Smooth muscle cell (in vitro differentiated cells): ENCODE measurements around the gene RAC3. TPM values are rescaled to one million over a fixed set of nuclear protein-coding genes. Genes with fewer than 3 reads are reported as not detected.

ENCODE experiments used
- DNase-seq: peaks from one replicate; lab custom pipeline; 2025; ENCODE audit not compliant: unreplicated experiment; lab: John Stamatoyannopoulos, UW
- H2AFZ ChIP-seq: fragments of 200-600 bp; sonication (generic); 2 replicates; pipeline ENCODE4 v1.6.0; 2016; ENCODE audit warnings: antibody characterized with exemption, low read depth, mild to moderate bottlenecking
- H3F3A ChIP-seq: fragments of 200-600 bp; sonication (generic); 2 replicates; pipeline ENCODE4 v1.6.0; 2017; ENCODE audit warnings: antibody characterized with exemption, low read depth
- H3K27ac ChIP-seq: fragments of 200-600 bp; sonication (generic); 2 replicates; pipeline ENCODE4 v1.5.1; 2016; ENCODE audit warnings: low read depth, mild to moderate bottlenecking
- H3K27me3 ChIP-seq: fragments of 200-600 bp; sonication (generic); 2 replicates; pipeline ENCODE4 v1.6.1; 2016; ENCODE audit warnings: low read depth, mild to moderate bottlenecking
- H3K36me3 ChIP-seq: fragments of 200-600 bp; sonication (generic); 2 replicates; pipeline ENCODE4 v1.5.1; 2016; ENCODE audit warnings: low read depth
- H3K4me1 ChIP-seq: fragments of 200-600 bp; sonication (generic); 2 replicates; pipeline ENCODE4 v1.5.1; 2016; ENCODE audit warnings: low read depth
- H3K4me2 ChIP-seq: fragments of 200-600 bp; sonication (generic); 2 replicates; pipeline ENCODE4 v1.6.0; 2016; ENCODE audit warnings: mild to moderate bottlenecking
- H3K4me3 ChIP-seq: fragments of 200-600 bp; sonication (generic); 2 replicates; pipeline ENCODE4 v1.5.1; 2016; ENCODE audit warnings: mild to moderate bottlenecking
- H3K79me2 ChIP-seq: fragments of 200-600 bp; sonication (generic); 2 replicates; pipeline ENCODE4 v1.6.0; 2016; ENCODE audit warnings: low read depth, mild to moderate bottlenecking
- H3K9ac ChIP-seq: fragments of 200-600 bp; sonication (generic); 2 replicates; pipeline ENCODE4 v1.6.0; 2016; ENCODE audit warnings: low read depth
- H3K9me3 ChIP-seq: fragments of 200-600 bp; sonication (generic); replicated peaks from 2 replicates; pipeline ENCODE4 v1.5.1; 2016; ENCODE audit warnings: low read depth
- H4K20me1 ChIP-seq: fragments of 200-600 bp; sonication (generic); 2 replicates; pipeline ENCODE4 v1.6.0; 2016; ENCODE audit warnings: low read depth
- WGBS: methylation state at CpG from one replicate; pipeline ENCODE4 v1.1.7; 2016; ENCODE audit warnings: low lambda C conversion rate; 5-methylcytosine and 5-hydroxymethylcytosine counted together
- polyA plus RNA-seq: library from polyadenylated mRNA; unstranded; fragments of >200 nt; fragmentation: Nextera tagmentation; extraction: Ambion mirVana; gene quantifications from 2 replicates; pipeline ENCODE4 v1.2.1, GENCODE V29; 2016
- total RNA-seq: library from RNA; depleted of rRNA; stranded (reverse); fragments of >200 nt; gene quantifications from 2 replicates; pipeline ENCODE4 v1.2.3, GENCODE V29; 2014
- TF ChIP-seq, protein P1 (sequence below): fragments of 200-600 bp; sonication (generic); IDR thresholded peaks from 2 replicates; pipeline ENCODE4 v1.5.1; 2017; ENCODE audit warnings: borderline replicate concordance, mild to moderate bottlenecking, antibody characterized with exemption; ENCODE audit not compliant: insufficient read depth, poor library complexity, severe bottlenecking

The RAC3 gene
- total and polyA plus RNA-seq, 2 experiments from 2014 or later = 15.3 to 33.0 TPM

- H3K4me3 ChIP-seq = no peak overlapping the region
- H3K9me3 ChIP-seq = no peaks in the 10 kb centered on the region
- no peak overlapping the region for H3K27ac ChIP-seq
- no peak overlapping the region for H3K9ac ChIP-seq
- DNase-seq = no peak
- TF ChIP-seq, protein P1, sequence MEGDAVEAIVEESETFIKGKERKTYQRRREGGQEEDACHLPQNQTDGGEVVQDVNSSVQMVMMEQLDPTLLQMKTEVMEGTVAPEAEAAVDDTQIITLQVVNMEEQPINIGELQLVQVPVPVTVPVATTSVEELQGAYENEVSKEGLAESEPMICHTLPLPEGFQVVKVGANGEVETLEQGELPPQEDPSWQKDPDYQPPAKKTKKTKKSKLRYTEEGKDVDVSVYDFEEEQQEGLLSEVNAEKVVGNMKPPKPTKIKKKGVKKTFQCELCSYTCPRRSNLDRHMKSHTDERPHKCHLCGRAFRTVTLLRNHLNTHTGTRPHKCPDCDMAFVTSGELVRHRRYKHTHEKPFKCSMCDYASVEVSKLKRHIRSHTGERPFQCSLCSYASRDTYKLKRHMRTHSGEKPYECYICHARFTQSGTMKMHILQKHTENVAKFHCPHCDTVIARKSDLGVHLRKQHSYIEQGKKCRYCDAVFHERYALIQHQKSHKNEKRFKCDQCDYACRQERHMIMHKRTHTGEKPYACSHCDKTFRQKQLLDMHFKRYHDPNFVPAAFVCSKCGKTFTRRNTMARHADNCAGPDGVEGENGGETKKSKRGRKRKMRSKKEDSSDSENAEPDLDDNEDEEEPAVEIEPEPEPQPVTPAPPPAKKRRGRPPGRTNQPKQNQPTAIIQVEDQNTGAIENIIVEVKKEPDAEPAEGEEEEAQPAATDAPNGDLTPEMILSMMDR = no peak
- WGBS = 96% methylated on average over 16 of the region's 16 CpGs
- no peak overlapping the region for H3K4me2 ChIP-seq
- H3K79me2 ChIP-seq = no peaks in the 10 kb centered on the region
- H3K36me3 ChIP-seq = no peaks in the 10 kb centered on the region
- H3K4me1 ChIP-seq = peaks cover under 1% of the 10 kb centered on the region
- H3F3A ChIP-seq = no peaks in the 10 kb centered on the region
- H4K20me1 ChIP-seq = no peaks in the 10 kb centered on the region
- H2AFZ ChIP-seq = no peak overlapping the region
- H3K27me3 ChIP-seq = no peaks in the 10 kb centered on the region
These were observed 2.1 kb upstream of the RAC3 start for GRCh38 chr17:82029391-82029790.

DNA sequence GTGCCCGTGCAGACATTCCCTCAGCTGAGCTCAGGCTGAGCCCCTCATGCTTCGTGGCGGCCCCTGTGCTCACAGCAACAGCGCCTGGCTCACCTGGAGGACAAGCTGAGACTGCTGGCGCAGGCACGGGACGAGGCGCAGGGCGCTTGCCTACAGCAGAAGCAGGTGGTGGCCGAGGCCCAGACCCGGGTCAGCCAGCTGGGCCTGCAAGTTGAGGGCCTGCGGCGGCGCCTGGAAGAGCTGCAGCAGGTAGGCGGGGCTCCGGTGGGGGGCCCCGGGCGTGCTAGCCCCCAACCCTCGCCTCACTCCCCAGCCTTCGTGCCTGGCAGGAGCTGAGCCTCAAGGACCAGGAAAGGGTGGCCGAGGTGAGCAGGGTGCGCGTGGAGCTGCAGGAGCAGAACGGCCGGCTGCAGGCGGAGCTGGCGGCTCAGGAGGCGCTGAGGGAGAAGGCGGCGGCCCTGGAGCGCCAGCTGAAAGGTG, 1.4 kb upstream of the RAC3 start:
- Histone ChIP-seq H3F3A (no peaks in the 10 kb centered on the region), H3K9ac (no peak overlapping the region), H3K4me2 (peak overlapping the region; percentile 98), H2AFZ (no peak overlapping the region), H3K27ac (no peak overlapping the region), H3K79me2 (no peaks in the 10 kb centered on the region), H3K36me3 (no peaks in the 10 kb centered on the region), H3K9me3 (no peaks in the 10 kb centered on the region), H3K4me3 (peak overlapping the region; percentile 79), H4K20me1 (no peaks in the 10 kb centered on the region), H3K4me1 (no peaks in the 10 kb centered on the region), H3K27me3 (no peaks in the 10 kb centered on the region)
- DNase-seq = no peak
- TF ChIP-seq, protein P1 = no peak
- WGBS = 71% methylated on average over 31 of the region's 31 CpGs

DNA sequence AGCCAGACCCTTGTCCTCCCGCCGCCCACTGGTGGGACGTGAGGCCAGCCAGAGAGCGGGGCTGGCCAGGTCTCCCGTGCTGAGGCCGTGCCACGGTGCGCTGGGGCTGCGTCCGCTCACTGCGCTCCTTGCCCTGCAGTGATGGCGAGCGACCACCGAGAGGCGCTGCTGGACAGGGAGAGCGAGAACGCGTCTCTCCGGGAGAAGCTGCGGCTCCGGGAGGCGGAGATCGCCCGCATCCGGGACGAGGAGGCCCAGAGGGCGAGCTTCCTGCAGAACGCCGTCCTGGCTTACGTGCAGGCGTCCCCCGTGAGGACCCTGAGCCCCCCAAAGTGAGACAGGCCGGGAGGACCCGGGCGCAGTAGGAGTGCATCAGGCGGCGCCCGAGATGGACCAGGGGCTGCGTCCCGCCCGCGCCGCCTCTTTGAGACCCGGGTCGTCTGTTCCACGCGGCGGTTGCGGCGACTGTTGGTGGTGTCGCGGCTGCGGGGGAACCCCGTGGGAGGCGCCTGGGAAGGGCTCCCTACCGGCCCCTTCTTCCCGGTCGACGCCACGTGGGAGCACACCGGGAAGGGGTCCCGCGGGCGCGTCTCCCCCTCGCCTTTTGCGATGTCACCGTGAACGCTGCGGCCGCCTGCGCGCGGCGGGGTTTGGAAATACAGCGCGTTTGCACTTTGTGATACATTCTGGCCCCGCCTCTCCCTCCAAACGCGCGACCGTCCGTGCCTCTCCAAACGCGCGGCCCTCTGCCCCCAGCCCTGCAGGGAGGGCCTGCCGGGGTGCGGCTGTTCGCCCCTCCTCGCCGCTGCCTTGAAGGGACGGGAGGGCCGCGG, 792 bp upstream of the RAC3 start:
- under 1% methylated on average over 84 of the region's 94 CpGs for WGBS
- Histone ChIP-seq H2AFZ (peak overlapping the region; percentile 23), H3K4me2 (peak overlapping the region; percentile 98)

More for the DNA sequence above, 792 bp upstream of the RAC3 start:
- Histone ChIP-seq H3K27me3 (no peaks in the 10 kb centered on the region), H3K9me3 (no peaks in the 10 kb centered on the region), H3F3A (peaks cover 6% of the 10 kb centered on the region), H3K36me3 (no peaks in the 10 kb centered on the region), H3K9ac (no peak overlapping the region), H4K20me1 (no peaks in the 10 kb centered on the region), H3K4me1 (no peaks in the 10 kb centered on the region), H3K4me3 (peak overlapping the region; percentile 79), H3K27ac (no peak overlapping the region), H3K79me2 (no peaks in the 10 kb centered on the region)
- peak; percentile 73 for DNase-seq
- TF ChIP-seq, protein P1 = peak; percentile 90
